Omental fat pad (tissue), 4 donors: ENCODE data around the gene UTP20. TPM values are rescaled to one million over a fixed set of nuclear protein-coding genes. Genes with fewer than 3 reads are reported as not detected.

Source experiments
- ATAC-seq: fragments of 150-250 bp; one replicate; pipeline ENCODE4 v1.9.1; 2016; ENCODE audit warnings: mild to moderate bottlenecking, moderate library complexity; ENCODE audit not compliant: low FRiP score
- DNase-seq: peaks from one replicate; pipeline ENCODE4 v3.0.0-alpha.2; 2019; ENCODE audit warnings: low spot score
- total RNA-seq, 4 donors: library from RNA; depleted of rRNA; stranded (reverse); fragments of >200 nt; gene quantifications; one replicate each; pipeline ENCODE4 v1.1.0, GENCODE V29; 2016
- TF ChIP-seq, protein P1 (sequence below), 3 donors: fragments of 450-650 bp; IDR thresholded peaks; one replicate each; pipeline ENCODE4 v1.5.1; 2016 to 2017; ENCODE audit warnings: antibody characterized with exemption in 3 of 3, mild to moderate bottlenecking in 3 of 3, moderate library complexity in 2 of 3

UTP20 gene
- total RNA-seq, result 10 to 100 TPM; 14.0 to 31.5 (median 15.7) TPM

DNA sequence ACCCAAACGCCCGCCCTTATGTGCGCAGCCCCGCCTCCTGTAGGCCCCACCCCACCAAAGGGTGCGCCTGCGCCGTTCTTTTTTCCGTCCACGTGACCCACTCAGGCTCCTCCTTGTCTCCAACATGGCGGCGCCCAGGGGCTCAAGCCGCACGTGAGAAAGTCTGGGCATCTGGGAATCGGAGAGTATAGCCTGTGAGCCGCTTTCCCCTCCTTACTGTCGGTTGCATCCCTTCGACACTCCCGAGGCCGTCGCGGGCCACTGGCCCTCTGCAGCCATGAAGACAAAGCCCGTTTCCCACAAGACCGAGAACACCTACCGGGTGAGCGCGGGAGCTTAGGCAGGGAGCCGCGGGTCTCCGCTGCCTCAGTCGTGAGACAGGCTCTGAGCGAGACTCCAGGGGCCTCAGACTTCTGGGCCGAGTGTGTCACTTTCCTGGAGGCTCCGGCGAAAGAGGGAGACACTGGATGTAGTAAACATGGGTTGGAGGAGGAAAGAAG, at the start of gene UTP20:
UTP20 (plus strand) TSS at position 100 of the 500 bp plus-strand sequence; CDS start at position 278, 178 bp downstream.
- peak; percentile 88 for DNase-seq
- TF ChIP-seq, protein P1, sequence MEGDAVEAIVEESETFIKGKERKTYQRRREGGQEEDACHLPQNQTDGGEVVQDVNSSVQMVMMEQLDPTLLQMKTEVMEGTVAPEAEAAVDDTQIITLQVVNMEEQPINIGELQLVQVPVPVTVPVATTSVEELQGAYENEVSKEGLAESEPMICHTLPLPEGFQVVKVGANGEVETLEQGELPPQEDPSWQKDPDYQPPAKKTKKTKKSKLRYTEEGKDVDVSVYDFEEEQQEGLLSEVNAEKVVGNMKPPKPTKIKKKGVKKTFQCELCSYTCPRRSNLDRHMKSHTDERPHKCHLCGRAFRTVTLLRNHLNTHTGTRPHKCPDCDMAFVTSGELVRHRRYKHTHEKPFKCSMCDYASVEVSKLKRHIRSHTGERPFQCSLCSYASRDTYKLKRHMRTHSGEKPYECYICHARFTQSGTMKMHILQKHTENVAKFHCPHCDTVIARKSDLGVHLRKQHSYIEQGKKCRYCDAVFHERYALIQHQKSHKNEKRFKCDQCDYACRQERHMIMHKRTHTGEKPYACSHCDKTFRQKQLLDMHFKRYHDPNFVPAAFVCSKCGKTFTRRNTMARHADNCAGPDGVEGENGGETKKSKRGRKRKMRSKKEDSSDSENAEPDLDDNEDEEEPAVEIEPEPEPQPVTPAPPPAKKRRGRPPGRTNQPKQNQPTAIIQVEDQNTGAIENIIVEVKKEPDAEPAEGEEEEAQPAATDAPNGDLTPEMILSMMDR (IDR thresholded peaks at IDR 0.05), result peak in 1 of 3 donors; percentile 20
- ATAC-seq, result peak; percentile 100

DNA sequence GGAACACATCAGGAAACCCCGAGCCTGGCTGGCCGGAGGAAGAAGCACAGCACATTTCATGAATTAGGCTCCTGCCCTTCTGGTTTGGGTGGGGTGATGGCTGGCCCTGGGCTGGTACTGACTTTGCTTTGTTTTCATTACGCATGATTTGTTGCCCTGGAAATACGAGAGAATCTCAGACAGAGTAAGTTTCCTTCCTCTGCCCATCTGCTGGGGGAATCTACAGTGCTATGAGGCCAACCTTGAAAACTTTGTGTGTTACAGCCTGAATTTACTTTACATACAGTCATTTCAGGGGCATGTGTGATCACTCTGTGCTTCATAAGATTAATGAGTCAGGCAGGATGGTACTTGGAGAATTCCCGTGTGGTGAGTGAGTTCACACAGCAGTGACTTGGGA, 49.4 kb upstream of the UTP20 start:
- DNase-seq (no peak), ATAC-seq (no peak)
- TF ChIP-seq, protein P1 (IDR thresholded peaks at IDR 0.05), result no peak

DNA sequence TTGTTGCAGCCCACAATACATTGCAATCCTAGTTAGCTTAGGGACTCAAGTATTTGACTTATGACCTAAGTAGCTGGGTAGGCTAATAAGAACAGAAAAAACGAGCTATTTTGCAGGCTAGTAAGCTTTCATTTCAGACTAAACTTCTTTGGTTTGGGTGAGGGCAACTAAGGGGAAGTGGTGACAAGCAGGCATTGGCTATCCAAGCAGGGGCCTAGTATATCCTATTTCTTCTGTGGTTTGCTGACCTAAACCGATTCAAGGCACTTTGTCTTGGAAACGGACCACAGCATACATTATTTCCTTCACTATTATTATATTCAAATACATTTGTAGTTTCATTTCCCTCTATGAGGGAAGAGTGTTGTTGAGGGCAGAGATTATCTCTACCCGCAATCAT, 48.3 kb upstream of the UTP20 start:
- DNase-seq (no peak), ATAC-seq (no peak)
- TF ChIP-seq, protein P1 (IDR thresholded peaks at IDR 0.05), result no peak

DNA sequence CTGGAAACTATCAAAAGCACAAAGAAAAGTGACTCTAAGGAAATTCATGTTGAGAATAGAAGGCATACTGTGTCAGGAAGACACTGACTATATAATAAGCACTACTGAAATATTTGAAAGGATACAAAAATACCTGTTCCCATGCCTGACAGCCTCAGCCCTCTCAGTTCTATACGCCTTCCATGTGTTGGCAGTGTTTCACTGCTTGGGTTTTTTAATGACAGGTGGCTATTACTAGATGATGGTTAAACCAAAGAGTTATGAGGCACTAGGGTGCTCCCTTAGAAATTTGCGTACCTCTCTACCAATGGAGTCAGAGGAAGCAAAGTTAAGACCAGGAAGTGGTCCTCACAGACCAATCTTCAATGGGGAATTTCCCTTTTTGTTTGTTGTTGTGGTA, 44.2 kb upstream of the UTP20 start:
- TF ChIP-seq, protein P1 (IDR thresholded peaks at IDR 0.05), result no peak
- DNase-seq (no peak), ATAC-seq (no peak)

DNA sequence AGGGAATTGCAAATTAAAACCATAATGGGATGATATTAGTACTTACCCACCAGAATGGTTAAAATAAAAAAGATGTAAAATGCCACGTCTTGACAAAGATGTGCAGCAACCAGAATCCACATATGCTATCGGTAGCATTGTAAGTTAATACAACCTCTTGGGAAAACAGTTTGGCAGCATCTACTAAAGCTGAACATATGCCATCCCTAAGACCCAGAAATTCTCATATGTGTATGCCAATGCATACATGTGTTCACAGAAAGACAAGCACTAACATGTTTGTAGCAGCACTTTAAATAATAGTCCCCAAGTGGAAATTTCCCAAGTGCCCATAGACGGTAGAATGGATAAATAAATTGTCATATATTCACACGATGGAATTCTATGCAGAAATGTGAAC, 41.6 kb upstream of the UTP20 start:
- no peak for ATAC-seq

DNA sequence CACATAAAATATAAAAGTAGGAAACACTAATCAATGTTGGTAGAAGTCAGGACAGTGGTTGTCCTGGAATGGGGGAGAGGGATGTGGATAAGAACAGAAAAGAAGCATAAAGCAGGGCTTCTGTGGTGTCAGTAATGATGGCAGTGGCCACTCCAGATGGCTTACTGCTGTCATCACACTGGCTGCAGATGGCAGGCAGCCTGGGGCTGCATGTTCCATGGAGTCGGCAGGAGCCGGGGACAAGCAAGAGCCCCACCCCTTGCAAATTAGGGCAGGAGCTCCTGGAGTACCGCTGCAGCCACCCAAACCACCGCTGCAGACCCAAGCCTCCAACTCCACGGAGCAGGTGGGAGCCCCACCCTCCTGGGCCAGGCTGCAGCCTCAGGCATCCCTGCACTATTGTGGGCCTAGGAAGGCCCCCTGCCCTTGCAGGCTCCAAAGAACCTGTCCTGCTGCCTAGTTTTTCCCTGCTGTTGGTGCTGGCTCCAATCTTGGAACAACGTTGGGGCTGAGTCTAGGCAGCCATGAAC, 41.0 kb upstream of the UTP20 start:
- TF ChIP-seq, protein P1 (IDR thresholded peaks at IDR 0.05), result no peak
- no peak for DNase-seq
- ATAC-seq, result no peak

More for the DNA sequence above, 41.6 kb upstream of the UTP20 start:
- TF ChIP-seq, protein P1 (IDR thresholded peaks at IDR 0.05), result no peak
- no peak for DNase-seq

DNA sequence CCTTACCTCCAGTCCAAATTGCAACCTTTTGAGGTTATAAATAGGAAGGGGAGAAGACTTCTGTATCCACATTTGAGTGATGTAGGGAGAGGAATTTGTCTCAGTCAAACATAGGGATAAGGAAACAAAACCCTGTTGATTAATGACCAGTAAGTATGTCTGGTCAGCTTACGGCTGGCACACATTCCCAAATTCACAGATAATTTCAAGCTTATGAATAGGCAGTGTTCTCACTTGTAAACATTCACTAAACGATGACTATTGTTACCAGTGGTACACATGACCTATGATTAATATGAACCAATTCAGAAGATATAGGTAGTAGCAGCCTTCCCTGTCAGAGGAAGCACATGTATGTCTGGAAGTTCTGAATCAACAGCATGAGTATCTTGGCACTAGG, 36.8 kb upstream of the UTP20 start:
- no peak for ATAC-seq
- TF ChIP-seq, protein P1 (IDR thresholded peaks at IDR 0.05), result no peak
- DNase-seq, result no peak
